Measurements from ENCODE around the gene OGFR. TPM values are rescaled to one million over a fixed set of nuclear protein-coding genes. Genes with fewer than 3 reads are reported as not detected.

The OGFR gene
- total RNA-seq, 1 donor from 2014 or later, result 21.0 TPM

DNA sequence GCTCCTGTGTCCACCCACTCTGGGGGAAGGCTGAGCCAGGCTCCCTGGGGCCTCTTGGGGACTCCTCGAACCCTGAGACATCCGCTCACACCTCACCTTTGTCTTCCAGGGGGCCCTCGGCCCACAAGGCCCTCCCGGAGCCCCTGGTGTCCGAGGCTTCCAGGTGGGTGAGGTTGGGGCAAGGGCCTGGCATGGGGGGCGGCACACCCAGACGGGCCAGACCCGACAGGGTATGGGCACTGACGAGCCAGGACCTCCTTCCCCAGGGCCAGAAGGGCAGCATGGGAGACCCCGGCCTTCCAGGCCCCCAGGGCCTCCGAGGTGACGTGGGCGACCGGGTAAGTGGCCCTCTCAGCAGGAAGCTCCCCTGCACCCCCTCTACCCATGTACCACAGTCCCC lies 25.6 kb downstream of the OGFR start:
- intact Hi-C loops (cut with micrococcal nuclease), result no loop called here
- no peak for ATAC-seq
- peak; percentile 20 for DNase-seq

- no peak for ATAC-seq
- intact Hi-C loops (cut with micrococcal nuclease), result no loop called here
- DNase-seq, result peak; percentile 27
Measured at GRCh38 chr20:62830821-62831220, 26.2 kb downstream of the OGFR start.

DNA sequence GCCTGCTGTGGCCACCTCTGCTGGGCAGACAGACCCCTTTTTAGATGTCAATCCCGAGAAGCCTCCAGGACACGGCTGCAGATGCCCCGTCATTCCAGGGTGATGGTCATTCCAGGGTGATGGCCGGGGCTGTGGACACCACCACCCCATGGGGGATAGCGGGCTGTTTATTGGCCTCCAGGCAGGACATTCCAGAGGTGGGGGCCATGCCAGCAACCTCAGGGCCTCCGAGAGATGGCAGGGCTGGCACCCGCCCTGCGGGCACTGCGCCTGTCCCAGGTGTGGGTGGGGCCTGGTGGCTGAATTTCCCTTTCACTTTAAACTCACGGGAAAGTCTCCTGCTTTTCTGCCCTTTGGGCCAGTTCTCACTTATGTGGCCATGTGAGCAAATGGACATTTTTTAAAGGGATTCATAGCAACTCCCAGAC lies 26.7 kb downstream of the OGFR start:
- ATAC-seq (no peak), DNase-seq (peak; percentile 28)
- intact Hi-C loops (cut with micrococcal nuclease), result no loop called here

GRCh38 chr20:62831854-62832211 lies 27.2 kb downstream of the OGFR start:
- ATAC-seq (no peak), DNase-seq (peak; percentile 8)
- intact Hi-C loops (cut with micrococcal nuclease), result no loop called here

DNA sequence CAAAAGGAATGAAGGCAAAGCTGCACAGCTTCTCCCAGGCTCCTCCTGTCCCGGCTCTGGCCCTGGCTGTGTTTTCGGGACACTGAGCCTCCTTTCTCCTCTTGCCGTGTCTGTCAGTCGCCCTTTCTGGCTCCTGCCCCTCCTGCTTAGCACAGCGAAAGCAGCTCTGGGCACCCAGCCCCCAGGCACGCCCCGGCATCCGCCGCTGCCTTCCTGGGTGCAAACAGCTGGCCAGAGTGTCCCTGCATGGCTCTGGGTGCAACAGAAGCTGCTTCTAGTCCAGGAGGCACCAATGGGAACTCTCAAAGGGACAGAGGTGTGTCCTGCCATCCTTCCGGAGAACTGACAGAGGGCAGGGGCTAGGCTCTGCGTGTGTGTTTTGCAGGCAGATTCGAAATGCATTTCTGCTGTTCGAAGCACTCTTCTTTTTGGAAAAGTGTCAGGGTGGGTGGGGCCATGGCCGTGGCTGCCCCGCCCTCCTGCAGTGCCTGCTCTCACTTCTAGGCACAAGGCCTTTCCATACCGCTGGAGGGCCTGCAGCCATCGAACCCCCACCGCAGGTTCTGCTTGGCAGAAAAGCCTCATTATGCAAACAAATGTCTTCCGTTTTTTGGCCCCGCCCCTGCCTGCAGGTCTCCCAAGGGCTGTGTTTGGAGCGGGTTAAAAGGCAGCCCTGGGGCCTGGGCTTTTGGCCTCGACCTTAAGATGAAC lies 27.7 kb downstream of the OGFR start:
- DNase-seq (peak; percentile 48), ATAC-seq (peak; percentile 23)
- intact Hi-C loops (cut with micrococcal nuclease), result no loop called here

- intact Hi-C loops (cut with micrococcal nuclease), result no loop called here
- ATAC-seq, result no peak
- DNase-seq, result peak; percentile 29
Measured at GRCh38 chr20:62832951-62833391, 28.3 kb downstream of the OGFR start.

DNA sequence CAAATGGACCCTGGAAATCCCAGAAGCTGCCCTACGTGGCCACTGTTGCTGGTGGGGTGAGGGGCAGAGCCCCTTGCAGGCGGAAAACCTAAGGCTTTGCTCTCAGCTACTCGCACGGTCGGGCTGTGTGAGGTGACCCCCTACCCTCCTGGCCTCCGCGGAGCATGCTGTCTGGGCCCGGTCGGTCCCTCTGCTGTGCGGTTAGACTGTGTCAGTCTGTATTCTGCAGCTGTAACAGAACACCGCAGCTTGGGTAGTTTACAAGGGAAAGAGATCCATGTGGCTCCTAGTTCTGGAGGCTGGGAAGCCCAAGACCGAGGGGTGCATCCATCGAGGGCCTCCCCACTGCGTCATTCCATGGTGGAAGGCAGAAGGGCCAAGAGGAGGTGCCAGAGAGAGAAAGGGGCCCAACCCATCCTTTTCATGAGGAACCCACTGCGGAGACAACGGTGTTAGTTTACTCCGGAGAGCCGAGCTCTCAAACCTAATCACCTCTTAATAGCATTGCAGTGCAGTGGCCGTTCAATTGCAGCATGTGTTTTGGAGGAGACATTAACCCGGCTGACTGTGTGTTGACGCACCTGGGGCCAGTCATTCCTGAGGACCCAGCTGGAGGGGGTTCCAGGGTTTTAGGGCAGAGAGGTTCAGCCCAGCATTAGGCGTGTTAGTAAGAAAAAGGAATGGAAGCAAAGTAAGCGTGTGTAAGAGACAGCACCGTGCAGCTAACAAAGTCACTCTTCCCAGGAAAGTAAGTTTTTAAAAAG lies 30.5 kb downstream of the OGFR start:
- intact Hi-C loops (cut with micrococcal nuclease), result no loop called here
- DNase-seq, result peak; percentile 11
- no peak for ATAC-seq

DNA sequence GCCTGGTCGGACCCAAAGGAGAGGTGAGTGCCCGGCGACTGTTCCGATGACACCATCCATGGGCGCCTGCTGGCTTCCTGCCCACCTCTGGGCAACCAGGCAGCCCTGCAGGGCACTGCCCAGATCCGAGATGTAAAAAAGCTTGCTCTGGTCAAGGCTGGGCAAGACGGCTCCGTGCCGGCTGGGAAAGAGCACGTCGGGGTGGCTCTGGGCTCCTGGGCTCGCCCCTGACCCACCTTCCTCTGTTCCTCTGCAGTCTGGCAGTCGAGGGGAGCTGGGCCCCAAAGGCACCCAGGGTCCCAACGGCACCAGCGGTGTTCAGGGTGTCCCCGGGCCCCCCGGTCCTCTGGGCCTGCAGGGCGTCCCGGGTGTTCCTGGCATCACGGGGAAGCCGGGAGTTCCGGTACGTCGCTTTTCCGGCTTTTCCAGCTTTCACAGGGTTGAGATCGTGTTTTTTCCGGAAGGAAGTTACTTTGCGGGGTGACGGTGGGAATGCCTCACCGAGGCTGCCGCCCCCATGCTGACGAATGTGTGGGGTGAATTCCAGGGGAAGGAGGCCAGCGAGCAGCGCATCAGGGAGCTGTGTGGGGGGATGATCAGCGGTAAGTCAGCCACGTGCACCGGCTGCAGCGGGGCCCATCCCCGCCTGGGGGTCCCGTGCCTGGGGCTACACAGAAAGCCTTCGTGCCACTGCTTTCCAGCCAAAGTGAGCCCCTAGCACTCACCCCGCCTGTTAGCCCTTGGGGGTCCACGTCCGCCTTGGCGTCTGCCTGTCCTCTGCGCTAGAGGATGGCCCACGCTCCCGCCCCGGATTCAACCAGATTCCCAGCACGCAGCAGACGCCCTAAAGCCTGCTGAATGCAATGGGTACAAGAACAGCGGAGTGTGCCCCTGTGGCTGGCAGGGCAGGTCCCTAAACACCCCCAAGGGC lies 31.6 kb downstream of the OGFR start:
- peak; percentile 20 for DNase-seq
- no peak for ATAC-seq
- intact Hi-C loops (cut with micrococcal nuclease), result no loop called here

- intact Hi-C loops (cut with micrococcal nuclease), result no loop called here
- ATAC-seq (no peak), DNase-seq (peak; percentile 2)
Measured at GRCh38 chr20:62836967-62837490, 32.4 kb downstream of the OGFR start.

- no peak for DNase-seq
- ATAC-seq, result no peak
- intact Hi-C loops (cut with micrococcal nuclease), result no loop called here
Measured at GRCh38 chr20:62837790-62838127, 33.1 kb downstream of the OGFR start.

DNA sequence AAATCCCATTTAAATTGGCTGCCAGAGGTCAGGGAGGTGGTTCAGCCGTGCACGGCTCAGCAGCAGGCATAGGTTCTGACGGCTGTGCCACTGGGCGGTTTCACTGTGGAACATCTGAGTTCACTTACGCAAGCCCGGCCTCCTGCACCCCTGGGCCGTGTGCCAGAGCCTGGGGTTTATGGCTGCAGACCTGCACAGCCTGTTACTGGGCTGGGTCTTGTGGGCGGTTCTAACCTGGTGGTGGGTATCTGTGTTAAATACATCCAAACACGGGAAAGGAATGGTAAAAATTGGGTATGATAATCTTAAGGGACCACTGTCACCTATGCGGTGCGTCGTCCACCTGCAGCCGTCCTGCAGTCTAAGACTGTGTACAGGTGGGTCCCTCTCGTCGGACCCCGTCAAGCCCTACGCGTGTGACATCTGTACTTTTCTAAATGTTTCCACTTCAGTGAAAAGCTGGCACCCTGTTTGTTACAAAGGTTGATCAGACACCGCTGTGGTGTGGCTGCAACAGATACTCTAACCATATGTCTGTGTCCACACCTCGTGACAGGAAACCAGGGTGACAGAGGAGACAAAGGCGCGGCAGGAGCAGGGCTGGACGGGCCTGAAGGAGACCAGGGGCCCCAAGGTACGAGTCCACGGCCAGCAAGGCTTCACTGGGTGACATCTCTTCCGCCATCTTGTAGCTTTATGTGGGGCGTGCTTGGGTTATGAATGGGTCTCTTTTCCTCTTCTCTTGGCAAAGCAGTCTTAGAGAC lies 33.7 kb downstream of the OGFR start:
- ATAC-seq, result peak; percentile 56
- DNase-seq, result peak; percentile 54

DNA sequence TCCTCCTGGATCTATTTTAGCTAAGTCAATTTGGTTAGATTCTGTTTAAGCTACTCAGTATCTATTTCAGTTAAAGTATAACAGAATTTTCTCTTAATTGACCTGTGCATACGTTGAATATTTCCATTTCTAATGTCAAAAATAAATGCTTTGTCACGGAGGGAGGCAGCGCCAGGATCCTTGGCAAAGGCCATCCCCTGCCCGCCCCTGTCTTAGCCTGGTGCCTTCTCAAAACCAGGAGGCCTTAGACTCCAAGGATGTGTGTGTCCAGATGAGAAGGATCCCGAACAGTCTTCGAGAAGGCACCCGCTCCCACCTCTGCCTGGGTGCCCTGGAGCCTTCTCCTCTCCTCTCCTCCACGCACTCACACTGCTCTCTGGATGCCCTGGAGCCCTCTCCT lies 34.6 kb downstream of the OGFR start:
- DNase-seq, result peak; percentile 2
- no peak for ATAC-seq
- intact Hi-C loops (cut with micrococcal nuclease), result no loop called here

More for the DNA sequence above, 33.7 kb downstream of the OGFR start:
- intact Hi-C loops (cut with micrococcal nuclease), result no loop called here

DNA sequence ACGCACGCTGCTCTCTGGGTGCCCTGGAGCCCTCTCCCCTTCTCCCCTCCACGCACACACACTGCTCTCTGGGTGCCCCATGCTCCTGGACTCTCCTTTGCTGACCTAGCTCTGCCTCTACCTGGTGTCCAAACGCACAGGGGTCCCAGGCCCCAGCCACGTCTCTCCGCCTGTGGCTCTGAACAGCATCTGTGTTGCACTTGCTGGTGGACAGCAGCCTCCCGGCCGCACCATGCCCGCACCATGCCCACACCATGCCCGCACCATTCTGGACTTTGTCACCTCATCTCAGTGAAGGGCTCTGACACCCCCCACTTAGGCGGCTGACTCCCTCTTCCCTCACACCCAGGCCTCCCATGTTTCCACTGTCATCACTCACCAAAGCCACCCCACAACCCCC lies 35.2 kb downstream of the OGFR start:
- ATAC-seq, result no peak

GRCh38 chr20:62840244-62841197 lies 35.9 kb downstream of the OGFR start:
- no peak for ATAC-seq
- peak; percentile 23 for DNase-seq
- intact Hi-C loops (cut with micrococcal nuclease), result no loop called here

More for the DNA sequence above, 35.2 kb downstream of the OGFR start:
- peak; percentile 13 for DNase-seq
- intact Hi-C loops (cut with micrococcal nuclease), result no loop called here

- ATAC-seq, result no peak
- DNase-seq, result peak; percentile 9
- intact Hi-C loops (cut with micrococcal nuclease), result no loop called here
Measured at GRCh38 chr20:62841705-62842212, 37.1 kb downstream of the OGFR start.

GRCh38 chr20:62843656-62844055 lies 39.0 kb downstream of the OGFR start:
- ATAC-seq, result no peak
- DNase-seq, result peak; percentile 9
- intact Hi-C loops (cut with micrococcal nuclease), result no loop called here

GRCh38 chr20:62844182-62844581 lies 39.5 kb downstream of the OGFR start:
- DNase-seq, result peak; percentile 4
- no peak for ATAC-seq
- intact Hi-C loops (cut with micrococcal nuclease), result no loop called here
